GM18868 (cell line): ENCODE data around the gene ATXN7L1.

Source experiments
- ATAC-seq: cut with Tn5 transposase; IDR thresholded peaks from one replicate; pipeline ENCODE4 v1.9.1; 2021; ENCODE audit warnings: mild to moderate bottlenecking, moderate library complexity; ENCODE audit not compliant: unreplicated experiment

ATXN7L1 gene

GRCh38 chr7:105682341-105683060 lies 193.9 kb downstream of the ATXN7L1 start:
- ATAC-seq = no peak

DNA sequence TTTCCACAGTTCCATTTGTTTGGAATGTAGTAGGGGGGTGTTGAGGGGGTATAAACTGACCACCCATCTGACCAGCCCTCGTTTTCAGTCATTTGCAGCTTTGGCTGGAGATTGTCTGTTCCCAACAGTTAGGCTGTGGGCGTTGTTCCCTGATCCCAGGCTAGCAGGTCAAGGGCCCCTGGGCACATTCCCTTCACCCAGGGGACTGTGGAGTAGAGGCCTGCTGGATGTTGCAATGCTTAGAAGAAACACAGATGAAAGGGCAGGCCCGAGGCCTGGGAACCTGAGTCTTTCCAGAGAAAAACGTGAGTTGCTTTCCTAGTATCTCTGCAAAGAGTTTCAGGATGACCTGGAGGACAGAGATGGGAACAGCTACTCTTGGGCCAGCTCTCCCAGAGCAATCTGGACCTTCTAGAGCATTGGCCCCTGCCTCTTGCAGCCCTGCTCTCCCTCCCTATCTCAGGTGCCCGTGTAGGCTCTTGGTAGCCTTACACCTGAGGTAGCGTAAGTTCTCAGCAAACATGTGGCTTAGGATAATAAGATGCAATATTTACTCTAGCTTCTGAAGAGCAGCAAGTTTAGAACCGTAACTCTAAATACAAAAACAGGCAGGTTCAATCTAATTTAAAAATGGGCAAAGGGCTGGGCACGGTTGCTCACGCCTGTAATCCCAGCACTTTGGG lies 195.8 kb downstream of the ATXN7L1 start:
- no peak for ATAC-seq

- ATAC-seq = peak; percentile 51
These were observed 197.4 kb downstream of the ATXN7L1 start for GRCh38 chr7:105678811-105679495.

- ATAC-seq = peak; percentile 61
These were observed 198.4 kb downstream of the ATXN7L1 start for GRCh38 chr7:105677817-105678573.

GRCh38 chr7:105677410-105677730 lies 199.0 kb downstream of the ATXN7L1 start:
- ATAC-seq = no peak

DNA sequence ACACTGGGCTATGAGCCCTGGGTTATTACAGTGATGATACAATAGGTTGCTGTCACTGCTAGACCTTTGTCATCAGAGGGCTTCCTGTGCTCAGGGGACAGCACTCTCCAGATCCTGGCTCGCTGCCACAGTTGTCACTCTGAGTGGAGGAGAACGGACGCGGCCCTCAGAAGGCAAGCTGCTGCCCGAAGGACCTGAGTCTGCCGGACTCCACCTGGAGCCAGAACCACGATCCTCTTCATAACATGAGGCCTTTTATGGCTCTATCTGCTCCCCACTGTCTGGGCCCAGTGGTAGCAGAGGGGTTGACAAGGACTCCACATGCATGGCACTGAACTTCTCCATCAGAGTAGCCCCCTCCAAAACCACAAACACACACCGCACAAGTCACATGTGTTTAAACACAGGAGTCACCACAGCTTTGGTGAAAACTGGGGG lies 200.4 kb downstream of the ATXN7L1 start:
- no peak for ATAC-seq

DNA sequence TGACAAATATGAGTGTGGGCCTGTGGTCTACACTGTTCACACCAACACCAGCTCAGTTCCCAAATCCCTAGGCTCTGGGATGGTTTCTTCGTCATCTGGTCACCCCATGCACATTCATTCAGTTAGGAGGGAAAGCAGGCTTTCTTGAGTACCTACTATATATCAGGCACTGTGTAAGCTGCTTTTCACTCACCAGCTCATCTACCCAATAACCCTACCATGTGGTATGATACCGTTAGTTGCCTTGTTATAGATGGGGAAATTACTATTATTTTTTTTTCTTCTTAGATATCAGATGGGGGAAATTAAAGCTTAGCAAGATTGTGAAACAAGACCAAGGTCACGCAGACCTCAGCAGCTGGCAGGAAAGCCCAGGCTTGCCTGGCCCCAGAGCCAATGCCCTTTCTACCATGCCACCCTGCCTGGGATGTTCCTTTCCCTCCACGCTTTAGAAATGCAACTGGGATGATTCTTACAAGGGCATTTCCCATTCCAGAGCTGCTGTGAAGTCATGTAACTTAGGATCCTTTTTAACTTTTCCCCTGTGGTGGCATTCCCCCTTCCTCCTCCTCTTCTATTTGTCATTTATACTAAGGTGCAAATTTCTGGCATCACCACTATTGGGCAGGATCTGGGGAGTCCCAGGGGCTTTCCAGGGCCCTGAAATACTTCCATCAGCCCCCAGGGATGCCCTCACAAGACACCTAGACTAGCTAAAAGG lies 202.0 kb downstream of the ATXN7L1 start:
- no peak for ATAC-seq

DNA sequence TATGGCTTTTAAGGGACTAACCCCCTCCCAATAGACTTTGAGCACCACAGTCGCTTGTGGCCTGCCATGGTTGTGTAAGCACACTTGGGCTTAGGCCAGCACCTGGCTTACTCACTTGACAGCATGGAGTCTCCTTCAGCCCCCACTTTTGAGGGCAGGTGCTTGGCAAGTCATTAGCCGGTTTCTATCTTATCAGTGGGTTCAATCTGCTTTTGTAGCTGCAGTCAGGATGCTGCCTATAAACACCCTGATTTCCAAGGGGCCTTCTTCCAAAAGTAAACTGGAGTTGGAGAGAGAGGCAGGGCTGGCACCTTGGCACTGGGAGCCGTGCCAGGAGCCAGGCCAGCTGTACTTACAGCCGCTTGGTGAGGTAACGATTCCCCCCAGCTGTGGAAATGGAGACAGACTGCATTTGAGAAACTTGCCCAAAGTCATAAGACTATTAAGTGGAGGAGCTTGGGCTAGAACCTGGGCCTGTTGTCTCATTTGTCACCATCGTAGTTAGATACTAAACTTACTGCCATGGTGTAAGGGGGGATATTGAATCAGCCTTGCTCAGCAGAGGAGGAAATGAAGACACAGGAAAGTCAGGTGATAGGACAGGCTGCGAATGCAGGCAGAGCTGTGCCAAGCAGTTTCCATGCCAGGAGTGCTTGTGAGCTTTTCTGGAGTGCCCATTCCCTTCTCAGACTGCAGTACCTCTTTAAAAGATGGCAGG lies 202.9 kb downstream of the ATXN7L1 start:
- no peak for ATAC-seq

DNA sequence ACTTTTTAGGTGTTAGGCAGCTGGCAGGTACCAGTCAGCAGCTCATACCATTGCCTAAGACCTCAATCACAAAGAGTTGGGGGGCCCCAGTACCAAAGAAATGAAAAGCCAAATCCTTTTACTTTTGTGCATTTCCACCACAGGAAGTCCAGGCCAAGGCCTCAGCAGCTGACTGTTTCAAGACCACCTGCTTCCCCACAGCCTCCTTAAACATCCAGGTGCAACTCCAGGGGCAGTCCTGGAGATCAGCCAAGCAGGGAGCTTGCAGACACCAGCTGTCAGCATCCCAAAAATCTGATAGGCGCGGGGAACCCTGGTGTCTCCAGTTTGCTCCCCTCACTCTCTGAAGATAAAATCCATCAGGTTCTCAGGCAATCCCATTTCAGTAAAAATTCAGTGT lies 203.6 kb downstream of the ATXN7L1 start:
- ATAC-seq = no peak

GRCh38 chr7:105666324-105666723 lies 210.1 kb downstream of the ATXN7L1 start:
- ATAC-seq = no peak

GRCh38 chr7:105665684-105666083 lies 210.7 kb downstream of the ATXN7L1 start:
- ATAC-seq = no peak

- ATAC-seq = no peak
These were observed 211.4 kb downstream of the ATXN7L1 start for GRCh38 chr7:105664816-105665525.

DNA sequence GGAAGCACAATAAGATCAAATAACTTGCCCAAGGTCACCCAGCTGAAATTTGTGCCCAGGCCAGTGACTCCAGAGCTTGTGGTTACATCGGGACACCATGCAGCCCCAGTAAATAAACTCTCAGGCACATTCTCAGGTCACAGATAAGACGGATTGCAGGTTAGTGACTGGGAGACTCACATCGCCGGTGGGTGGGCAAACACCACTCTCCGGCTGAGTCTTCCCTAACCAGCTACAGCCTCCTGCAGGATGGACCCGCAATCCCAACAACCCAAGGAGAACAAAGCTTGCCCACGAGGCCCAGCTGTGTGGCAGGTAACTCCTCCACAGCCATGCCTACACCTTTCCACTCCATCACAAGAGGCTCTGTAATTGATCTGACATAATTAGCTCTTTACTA lies 213.4 kb downstream of the ATXN7L1 start:
- ATAC-seq = no peak

DNA sequence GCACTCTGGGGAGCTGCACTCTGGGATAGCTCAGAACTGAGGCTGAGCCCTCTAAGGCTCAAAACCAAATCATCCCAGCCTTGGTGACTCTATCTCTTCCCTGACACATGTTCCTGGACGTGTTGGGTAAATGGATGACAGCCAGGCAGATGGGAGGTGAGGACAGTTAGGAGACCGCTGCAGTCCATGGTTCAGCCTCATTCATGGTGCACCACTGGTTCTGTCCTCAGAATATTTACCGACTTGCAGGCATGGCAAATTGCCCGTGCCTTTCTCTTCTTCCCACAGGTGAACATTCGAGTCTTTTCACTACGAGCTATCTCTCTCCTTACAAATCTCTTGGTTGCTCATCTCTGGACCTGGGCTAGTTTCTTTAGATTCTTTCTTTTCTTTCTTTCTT lies 214.8 kb downstream of the ATXN7L1 start:
- ATAC-seq = no peak

DNA sequence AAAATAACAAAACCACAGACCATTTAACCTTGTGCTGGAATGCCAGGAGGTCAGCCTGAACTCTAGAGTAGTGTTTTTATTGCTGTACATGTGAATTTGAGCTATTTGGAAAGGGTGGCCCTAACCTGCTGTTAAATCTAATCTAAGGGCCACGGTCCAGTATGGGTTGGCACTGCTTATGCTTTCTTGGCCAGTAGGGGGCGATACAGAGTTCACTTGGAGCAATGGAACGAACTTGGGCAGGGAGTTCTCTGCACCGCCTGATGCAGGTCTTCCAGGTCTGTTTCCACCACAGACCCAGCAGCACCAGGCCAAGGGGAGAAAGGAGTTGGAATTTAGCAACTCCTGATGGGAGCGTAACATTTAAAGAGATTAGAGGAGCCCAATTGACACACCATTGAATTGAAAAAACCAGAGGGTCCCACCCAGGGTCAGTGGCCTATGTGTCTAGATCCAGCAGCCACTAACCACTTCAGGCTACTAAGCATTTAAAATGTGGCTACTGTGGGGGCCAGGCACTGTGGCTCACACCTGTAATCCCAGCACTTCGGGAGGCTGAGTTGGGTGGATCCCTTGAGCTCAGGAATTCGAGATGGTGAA lies 219.4 kb downstream of the ATXN7L1 start:
- no peak for ATAC-seq

- no peak for ATAC-seq
These were observed 220.7 kb downstream of the ATXN7L1 start for GRCh38 chr7:105655500-105656380.

DNA sequence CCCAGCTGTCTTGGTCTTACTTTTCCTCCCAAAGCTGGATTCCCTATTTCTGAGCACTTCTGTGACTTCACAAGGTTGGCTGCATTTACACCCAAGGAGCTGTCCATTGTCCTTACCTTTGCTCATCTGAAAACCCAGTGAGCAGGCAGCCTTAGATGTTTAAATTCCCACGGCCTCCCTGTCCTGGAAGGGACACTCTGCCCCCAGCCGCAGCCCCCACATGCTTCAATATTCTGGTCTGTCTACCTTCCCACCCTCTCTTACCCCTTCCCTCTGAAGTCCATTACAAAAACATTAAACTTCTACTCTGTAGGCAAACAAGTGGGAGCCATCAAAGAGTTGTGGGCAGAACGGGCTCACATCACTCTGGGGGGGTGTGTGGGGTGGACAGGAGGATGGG lies 221.3 kb downstream of the ATXN7L1 start:
- no peak for ATAC-seq

- ATAC-seq = no peak
These were observed 222.2 kb downstream of the ATXN7L1 start for GRCh38 chr7:105654095-105654686.
